MCF 10A (cell line): ENCODE results near the gene TRPM5. TPM values are rescaled to one million over a fixed set of nuclear protein-coding genes. Genes with fewer than 3 reads are reported as not detected.

ENCODE experiments used
- BruUV-seq: library from RNA; stranded (reverse); fragments of 400-500 nt; replicated peaks from 2 replicates; lab custom pipeline; 2021; lab: Mats Ljungman, UMichigan
- CTCF ChIA-PET: fragments of 300-600 bp; sonication (Branson Sonifier 250); formaldehyde crosslinking; extraction: SDS; loops from one replicate; lab custom pipeline; 2021; ENCODE audit warnings: antibody characterized with exemption, inconsistent platforms; lab: Yijun Ruan, JAX
- POLR2A ChIA-PET: fragments of 300-600, 350-650 bp; sonication (Branson Sonifier 250); formaldehyde crosslinking; extraction: SDS; loops from one replicate; lab custom pipeline; 2020; ENCODE audit warnings: antibody characterized with exemption, inconsistent platforms; lab: Yijun Ruan, JAX
- DNase-seq: peaks from one replicate; pipeline ENCODE4 v3.0.0-alpha.2; 2018; ENCODE audit not compliant: unreplicated experiment
- H3K27ac Mint-ChIP-seq: one replicate; pipeline ENCODE4 v1.8.0; 2022; ENCODE audit warnings: mild to moderate bottlenecking, low read depth, mixed read lengths; ENCODE audit not compliant: unreplicated experiment
- H3K27me3 Mint-ChIP-seq: one replicate; pipeline ENCODE4 v1.8.0; 2022; ENCODE audit warnings: mixed read lengths; ENCODE audit not compliant: insufficient read depth, unreplicated experiment
- H3K36me3 Mint-ChIP-seq: one replicate; pipeline ENCODE4 v1.8.0; 2022; ENCODE audit warnings: mild to moderate bottlenecking, moderate library complexity, mixed read lengths; ENCODE audit not compliant: insufficient read depth, unreplicated experiment
- H3K4me1 Mint-ChIP-seq: one replicate; pipeline ENCODE4 v1.8.0; 2022; ENCODE audit warnings: mixed read lengths; ENCODE audit not compliant: insufficient read depth, unreplicated experiment
- H3K4me3 Mint-ChIP-seq: one replicate; pipeline ENCODE4 v1.8.0; 2022; ENCODE audit warnings: mild to moderate bottlenecking, moderate library complexity, mixed read lengths; ENCODE audit not compliant: unreplicated experiment
- H3K9me3 Mint-ChIP-seq: one replicate; pipeline ENCODE4 v1.8.0; 2022; ENCODE audit warnings: mixed read lengths; ENCODE audit not compliant: unreplicated experiment
- intact Hi-C: fragments of 100-400 bp; cut with micrococcal nuclease; formaldehyde crosslinking; loops from 2 replicates; pipeline ENCODE4 v1.14.1; 2022
- total RNA-seq: library from RNA; stranded (reverse); gene quantifications from 2 replicates; pipeline ENCODE4 v1.2.3, GENCODE V29; 2022
- TF ChIP-seq, protein P1 (sequence below): fragments of 200-600 bp; IDR thresholded peaks from one replicate; pipeline ENCODE4 v1.8.0; 2022; ENCODE audit warnings: antibody characterized with exemption, mild to moderate bottlenecking; ENCODE audit not compliant: unreplicated experiment

The TRPM5 gene
- total RNA-seq, 1 experiment from 2014 or later = not detected

DNA sequence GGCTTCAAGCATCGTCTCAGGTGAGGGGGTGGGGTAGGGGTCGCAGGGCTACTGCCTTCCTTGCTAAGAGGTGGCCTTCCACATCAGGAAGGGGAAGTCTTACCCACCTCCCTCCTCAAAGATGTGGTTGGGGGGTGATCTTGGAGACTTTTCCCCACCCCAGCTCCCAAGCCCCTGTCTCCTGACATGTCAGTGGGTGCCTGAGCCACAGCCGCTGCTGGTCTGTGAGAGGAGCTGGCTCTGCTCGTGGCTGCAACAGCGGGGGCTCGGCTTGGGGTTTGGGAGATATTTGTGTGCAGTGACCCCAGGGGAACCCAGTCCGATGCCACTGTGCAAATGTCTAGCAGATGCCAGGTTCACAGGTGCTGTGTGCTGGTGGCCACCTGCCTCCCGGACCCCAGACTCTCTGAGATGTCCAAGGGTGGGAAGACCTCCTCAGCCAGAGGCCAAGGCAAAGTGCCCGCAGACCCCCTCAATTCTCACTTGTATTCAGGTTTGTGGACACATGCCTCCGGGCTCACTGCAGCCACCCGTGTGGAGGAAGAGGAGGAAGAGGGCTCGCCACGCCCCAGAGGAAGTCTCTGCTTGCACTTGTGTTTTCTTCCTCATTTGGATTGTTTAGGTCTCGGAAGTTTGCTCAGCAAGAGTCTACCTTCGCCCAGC is 2.4 kb upstream of the TRPM5 start:
- Mint-ChIP-seq H3K4me3 (no peak overlapping the region), H3K4me1 (no peaks in the 10 kb centered on the region), H3K36me3 (no peaks in the 10 kb centered on the region), H3K27ac (no peak overlapping the region), H3K27me3 (peaks cover 22% of the 10 kb centered on the region), H3K9me3 (no peaks in the 10 kb centered on the region)
- CTCF ChIA-PET = no interaction called here
- POLR2A ChIA-PET = no interaction called here
- no peak for DNase-seq
- intact Hi-C loops = no loop called here
- TF ChIP-seq, protein P1, sequence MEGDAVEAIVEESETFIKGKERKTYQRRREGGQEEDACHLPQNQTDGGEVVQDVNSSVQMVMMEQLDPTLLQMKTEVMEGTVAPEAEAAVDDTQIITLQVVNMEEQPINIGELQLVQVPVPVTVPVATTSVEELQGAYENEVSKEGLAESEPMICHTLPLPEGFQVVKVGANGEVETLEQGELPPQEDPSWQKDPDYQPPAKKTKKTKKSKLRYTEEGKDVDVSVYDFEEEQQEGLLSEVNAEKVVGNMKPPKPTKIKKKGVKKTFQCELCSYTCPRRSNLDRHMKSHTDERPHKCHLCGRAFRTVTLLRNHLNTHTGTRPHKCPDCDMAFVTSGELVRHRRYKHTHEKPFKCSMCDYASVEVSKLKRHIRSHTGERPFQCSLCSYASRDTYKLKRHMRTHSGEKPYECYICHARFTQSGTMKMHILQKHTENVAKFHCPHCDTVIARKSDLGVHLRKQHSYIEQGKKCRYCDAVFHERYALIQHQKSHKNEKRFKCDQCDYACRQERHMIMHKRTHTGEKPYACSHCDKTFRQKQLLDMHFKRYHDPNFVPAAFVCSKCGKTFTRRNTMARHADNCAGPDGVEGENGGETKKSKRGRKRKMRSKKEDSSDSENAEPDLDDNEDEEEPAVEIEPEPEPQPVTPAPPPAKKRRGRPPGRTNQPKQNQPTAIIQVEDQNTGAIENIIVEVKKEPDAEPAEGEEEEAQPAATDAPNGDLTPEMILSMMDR = no peak
- BruUV-seq = no TSS peak

- CTCF ChIA-PET = no interaction called here
- no peak overlapping the region for H3K4me3 Mint-ChIP-seq
- H3K36me3 Mint-ChIP-seq = no peaks in the 10 kb centered on the region
- intact Hi-C loops = no loop called here
- TF ChIP-seq, protein P1 = no peak
- H3K9me3 Mint-ChIP-seq = no peaks in the 10 kb centered on the region
- H3K27ac Mint-ChIP-seq = no peak overlapping the region
- H3K4me1 Mint-ChIP-seq = no peaks in the 10 kb centered on the region
- no peak for DNase-seq
- POLR2A ChIA-PET = no interaction called here
- H3K27me3 Mint-ChIP-seq = peaks cover 26% of the 10 kb centered on the region
- no TSS peak for BruUV-seq
These were observed 1.6 kb upstream of the TRPM5 start for GRCh38 chr11:2445746-2446551.

DNA sequence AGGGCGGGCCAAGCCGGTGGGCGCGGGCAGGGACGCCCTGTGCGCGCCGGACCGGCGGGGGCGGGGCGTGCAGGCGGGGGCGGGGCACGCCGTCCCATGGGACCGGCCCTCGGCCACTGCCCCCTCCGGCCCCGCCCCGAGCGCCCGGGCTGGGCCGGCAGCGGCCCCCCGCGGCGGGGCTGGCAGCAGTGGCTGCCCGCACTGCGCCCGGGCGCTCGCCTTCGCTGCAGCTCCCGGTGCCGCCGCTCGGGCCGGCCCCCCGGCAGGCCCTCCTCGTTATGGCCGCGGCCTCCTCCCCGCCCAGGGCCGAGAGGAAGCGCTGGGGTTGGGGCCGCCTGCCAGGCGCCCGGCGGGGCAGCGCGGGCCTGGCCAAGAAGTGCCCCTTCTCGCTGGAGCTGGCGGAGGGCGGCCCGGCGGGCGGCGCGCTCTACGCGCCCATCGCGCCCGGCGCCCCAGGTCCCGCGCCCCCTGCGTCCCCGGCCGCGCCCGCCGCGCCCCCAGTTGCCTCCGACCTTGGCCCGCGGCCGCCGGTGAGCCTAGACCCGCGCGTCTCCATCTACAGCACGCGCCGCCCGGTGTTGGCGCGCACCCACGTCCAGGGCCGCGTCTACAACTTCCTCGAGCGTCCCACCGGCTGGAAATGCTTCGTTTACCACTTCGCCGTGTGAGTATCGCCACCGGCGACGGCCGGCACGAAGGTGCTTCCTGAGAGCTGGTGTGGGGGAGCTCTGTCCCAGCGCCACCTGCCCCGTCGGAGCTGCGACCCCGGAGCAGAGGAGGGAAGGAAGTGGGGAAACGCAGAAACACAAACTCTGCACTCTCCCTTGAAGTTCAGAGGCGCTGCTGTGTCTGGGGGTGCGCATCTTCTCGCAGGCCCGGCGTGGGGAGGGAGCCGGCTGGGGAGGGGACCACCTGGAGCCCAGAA is 769 bp upstream of the TRPM5 start, which contains the start of gene KCNQ1:
Gene KCNQ1 (plus strand): TSS at position 188 of the 925 bp plus-strand sequence. CDS start 91 bp downstream, at position 279.
- intact Hi-C loops = no loop called here
- BruUV-seq = no TSS peak
- H3K4me1 Mint-ChIP-seq = no peaks in the 10 kb centered on the region
- TF ChIP-seq, protein P1 = no peak
- H3K36me3 Mint-ChIP-seq = no peaks in the 10 kb centered on the region
- peaks cover 26% of the 10 kb centered on the region for H3K27me3 Mint-ChIP-seq
- CTCF ChIA-PET = no interaction called here
- no peaks in the 10 kb centered on the region for H3K9me3 Mint-ChIP-seq
- DNase-seq = no peak
- no peak within 1 kb of the TSS for H3K4me3 Mint-ChIP-seq
- no peak within 1 kb of the TSS for H3K27ac Mint-ChIP-seq
- POLR2A ChIA-PET = no interaction called here
